HG03520 (cell line): ENCODE results near the gene CDKN2D.

Source experiments
- ATAC-seq: cut with Tn5 transposase; IDR thresholded peaks from one replicate; pipeline ENCODE4 v1.9.1; 2021; ENCODE audit warnings: mild to moderate bottlenecking, moderate library complexity; ENCODE audit not compliant: unreplicated experiment

The CDKN2D gene

GRCh38 chr19:10523135-10523636 lies 45.6 kb downstream of the CDKN2D start:
- ATAC-seq = no peak

- no peak for ATAC-seq
Measured at GRCh38 chr19:10521461-10522171, 47.2 kb downstream of the CDKN2D start.

GRCh38 chr19:10520652-10521318 lies 48.0 kb downstream of the CDKN2D start:
- no peak for ATAC-seq

GRCh38 chr19:10519421-10519820 lies 49.4 kb downstream of the CDKN2D start:
- ATAC-seq = no peak

- ATAC-seq = no peak
Measured at GRCh38 chr19:10518444-10519361, 50.1 kb downstream of the CDKN2D start.

- no peak for ATAC-seq
Measured at GRCh38 chr19:10517760-10518443, 50.9 kb downstream of the CDKN2D start.

GRCh38 chr19:10517361-10517759 lies 51.4 kb downstream of the CDKN2D start, which contains the start of gene S1PR5:
S1PR5 (minus strand) TSS chr19:10517447; CDS start chr19:10515011, 2,436 bp downstream.
- no peak for ATAC-seq

GRCh38 chr19:10516671-10517286 lies 52.0 kb downstream of the CDKN2D start:
- ATAC-seq = no peak
